NOMO-1 treated with DMSO at 0.1 percent for 48 hours (cell line): ENCODE results near the gene GHRL.
"Not testable (repeated sequence)": the region's sequence is repeated elsewhere in the genome, so short reads cannot be mapped to it uniquely, and the experiment has no call there.

ENCODE experiments used
- DNase-seq: peaks from one replicate; lab custom pipeline; 2025; ENCODE audit not compliant: unreplicated experiment; lab: John Stamatoyannopoulos, UW

Gene GHRL

DNA sequence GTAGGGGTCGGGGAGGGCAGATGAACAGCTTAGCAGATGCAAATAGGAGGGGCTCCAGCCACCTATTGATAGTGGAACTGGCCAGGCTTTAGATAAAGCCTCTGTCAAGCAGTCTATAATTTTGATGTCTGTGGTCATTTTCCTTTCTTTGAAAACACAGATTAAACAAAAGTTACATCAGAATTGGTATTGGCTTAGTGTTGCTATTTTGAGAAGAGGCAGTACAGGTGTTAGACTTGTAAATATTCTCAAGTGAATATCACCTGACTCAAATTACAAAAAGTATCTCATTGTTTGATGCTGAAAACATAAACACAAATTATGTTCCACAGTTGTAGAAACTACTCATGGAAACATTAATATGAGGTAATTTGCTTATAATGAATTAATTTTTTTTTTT, 18.1 kb downstream of the GHRL start:
- DNase-seq = no peak

- peak; percentile 20 for DNase-seq
Measured at GRCh38 chr3:10273702-10274305, 18.9 kb downstream of the GHRL start.

- no peak for DNase-seq
Measured at GRCh38 chr3:10272977-10273376, 19.8 kb downstream of the GHRL start.

DNA sequence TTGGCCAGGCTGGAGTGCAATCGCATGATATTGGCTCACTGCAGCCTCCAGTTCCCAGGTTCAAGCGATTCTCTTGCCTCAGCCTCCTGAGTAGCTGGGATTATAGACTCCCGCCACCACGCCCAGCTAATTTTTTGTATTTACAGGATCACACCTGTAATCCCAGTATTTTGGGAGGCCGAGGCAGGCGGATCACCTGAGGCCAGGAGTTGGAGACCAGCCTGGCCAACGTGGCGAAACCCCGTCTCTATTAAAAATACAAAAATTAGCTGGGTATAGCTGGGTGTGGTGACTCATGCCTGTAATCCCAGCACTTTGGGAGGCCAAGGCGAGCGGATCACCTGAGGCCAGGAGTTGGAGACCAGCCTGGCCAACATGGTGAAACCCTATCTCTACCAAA, 20.3 kb downstream of the GHRL start:
- DNase-seq = not testable (repeated sequence)

DNA sequence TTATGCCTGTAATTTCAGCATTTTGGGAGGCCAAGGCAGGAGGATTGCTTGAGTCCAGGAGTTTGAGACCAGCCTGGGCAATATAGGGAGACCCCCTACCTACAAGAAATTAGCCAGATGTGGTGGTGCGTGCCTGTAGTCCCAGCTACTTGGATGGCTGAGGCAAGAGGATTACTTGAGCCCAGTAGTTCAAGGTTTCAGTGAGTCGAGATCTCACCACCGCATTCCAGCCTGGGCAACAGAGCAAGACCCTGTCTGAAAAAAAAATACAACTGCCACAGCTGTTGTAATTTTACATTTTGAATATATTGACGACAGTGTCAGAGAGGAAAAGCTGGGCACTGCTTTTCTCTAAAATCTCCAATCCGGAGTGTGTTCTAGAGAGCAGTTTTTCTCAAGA, 23.3 kb downstream of the GHRL start:
- DNase-seq = no peak

GRCh38 chr3:10268930-10269329, 23.8 kb downstream of the GHRL start:
- DNase-seq = no peak

GRCh38 chr3:10268116-10268515, 24.6 kb downstream of the GHRL start:
- no peak for DNase-seq

DNA sequence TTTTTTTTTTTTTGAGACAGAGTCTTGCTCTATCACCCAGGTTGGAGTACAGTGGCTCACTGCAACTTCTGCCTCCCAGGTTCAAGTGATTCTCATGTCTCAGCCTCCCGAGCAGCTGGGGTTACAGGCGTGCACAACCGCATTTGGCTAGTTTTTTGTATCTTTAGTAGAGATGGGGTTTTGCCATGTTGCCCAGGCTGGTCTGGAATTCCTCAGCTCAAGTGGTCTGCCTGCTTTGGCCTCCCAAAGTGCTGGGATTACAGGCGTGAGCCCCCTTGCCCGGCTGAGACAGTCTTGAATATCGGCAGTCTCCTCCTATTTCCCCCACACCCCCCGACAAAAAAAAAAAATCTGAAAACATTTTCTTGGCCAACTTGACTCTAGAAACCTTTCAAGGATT, 25.8 kb downstream of the GHRL start:
- DNase-seq = not testable (repeated sequence)

- DNase-seq = no peak
Measured at GRCh38 chr3:10265833-10266232, 26.9 kb downstream of the GHRL start.

GRCh38 chr3:10263646-10264363, 28.9 kb downstream of the GHRL start:
- DNase-seq = no peak

GRCh38 chr3:10262027-10262426, 30.7 kb downstream of the GHRL start:
- no peak for DNase-seq

DNA sequence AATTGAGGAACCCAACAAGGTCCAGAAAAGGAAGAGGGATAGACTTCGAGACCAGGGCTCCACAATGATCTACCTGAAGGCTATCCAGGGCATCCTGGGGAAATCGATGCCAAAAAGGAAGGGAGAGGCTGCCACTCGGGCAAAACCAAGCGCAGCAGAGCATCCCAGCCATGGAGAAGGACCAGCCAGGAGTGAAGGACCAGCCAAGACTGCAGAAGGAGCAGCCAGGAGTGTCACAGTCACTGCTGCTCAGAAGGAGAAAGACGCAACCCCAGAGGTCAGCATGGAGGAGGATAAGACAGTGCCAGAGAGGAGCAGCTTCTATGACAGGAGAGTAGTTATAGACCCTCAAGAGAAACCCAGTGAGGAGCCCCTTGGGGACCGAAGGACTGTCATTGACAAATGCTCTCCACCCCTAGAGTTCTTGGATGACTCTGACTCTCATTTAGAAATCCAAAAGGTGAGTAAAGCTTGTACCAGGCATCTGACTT, 32.5 kb downstream of the GHRL start:
- no peak for DNase-seq

DNA sequence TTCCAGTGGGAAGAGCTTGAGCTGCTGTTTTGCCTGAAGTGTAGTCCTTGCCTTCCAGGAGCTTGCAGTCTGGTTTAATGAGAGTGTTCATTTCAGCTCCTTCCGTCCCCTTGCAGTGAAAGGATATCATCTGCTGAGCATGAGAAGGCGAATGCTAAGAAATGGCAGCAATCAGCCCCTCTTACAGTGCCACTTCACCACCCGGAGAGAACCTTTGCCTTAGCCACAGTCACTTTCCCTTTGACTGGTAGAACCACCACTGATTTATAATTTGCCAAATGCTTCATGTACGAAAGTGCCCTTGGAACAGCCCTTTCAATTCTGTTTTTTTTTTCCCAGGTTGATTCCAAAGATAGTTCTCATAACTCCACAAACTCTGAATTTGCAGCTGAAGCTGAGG, 32.9 kb downstream of the GHRL start:
- no peak for DNase-seq

- DNase-seq = no peak
Measured at GRCh38 chr3:10259036-10259435, 33.7 kb downstream of the GHRL start.

- no peak for DNase-seq
Measured at GRCh38 chr3:10255835-10256234, 36.9 kb downstream of the GHRL start.

GRCh38 chr3:10253731-10254130, 39.0 kb downstream of the GHRL start:
- DNase-seq = no peak

- no peak for DNase-seq
Measured at GRCh38 chr3:10251006-10251405, 41.7 kb downstream of the GHRL start.

- DNase-seq = no peak
Measured at GRCh38 chr3:10249833-10250232, 42.9 kb downstream of the GHRL start.

DNA sequence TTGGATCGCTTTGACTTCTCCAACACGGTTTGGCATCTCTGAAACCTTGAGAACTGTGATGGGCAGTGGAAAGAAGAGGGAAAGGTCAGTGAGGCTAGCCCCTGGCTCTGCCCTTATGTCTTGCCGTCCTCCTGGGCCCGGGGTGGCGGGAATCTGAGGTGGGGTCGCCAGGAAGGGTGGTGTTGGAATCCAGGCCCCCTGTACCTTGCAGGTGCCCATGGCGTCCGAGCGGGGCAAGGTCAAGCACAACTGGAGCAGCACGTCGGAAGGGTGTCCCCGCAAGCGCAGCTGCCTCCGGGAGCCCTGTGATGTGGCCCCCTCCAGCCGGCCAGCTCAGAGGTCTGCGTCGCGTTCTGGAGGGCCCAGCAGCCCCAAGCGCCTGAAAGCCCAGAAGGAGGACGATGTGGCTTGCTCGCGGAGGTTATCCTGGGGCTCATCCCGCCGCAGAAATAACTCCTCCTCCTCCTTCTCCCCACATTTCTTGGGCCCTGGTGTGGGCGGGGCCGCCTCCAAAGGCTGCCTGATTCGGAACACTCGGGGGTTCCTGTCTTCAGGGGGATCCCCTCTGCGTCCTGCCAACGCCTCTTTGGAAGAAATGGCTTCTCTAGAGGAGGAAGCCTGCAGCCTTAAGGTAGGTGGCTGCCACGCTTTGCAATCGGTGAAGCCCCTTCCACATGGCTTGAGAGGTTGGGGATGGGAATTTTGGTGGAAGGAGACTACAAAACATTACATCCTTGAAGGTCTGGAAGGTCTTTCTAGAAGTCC, 43.6 kb downstream of the GHRL start:
- DNase-seq = peak; percentile 11

- DNase-seq = peak; percentile 96
Measured at GRCh38 chr3:10248184-10248983, 44.4 kb downstream of the GHRL start, which contains the start of gene TATDN2. Gene TATDN2 (plus strand): TSS chr3:10248459. CDS start chr3:10249201, 742 bp downstream.

DNA sequence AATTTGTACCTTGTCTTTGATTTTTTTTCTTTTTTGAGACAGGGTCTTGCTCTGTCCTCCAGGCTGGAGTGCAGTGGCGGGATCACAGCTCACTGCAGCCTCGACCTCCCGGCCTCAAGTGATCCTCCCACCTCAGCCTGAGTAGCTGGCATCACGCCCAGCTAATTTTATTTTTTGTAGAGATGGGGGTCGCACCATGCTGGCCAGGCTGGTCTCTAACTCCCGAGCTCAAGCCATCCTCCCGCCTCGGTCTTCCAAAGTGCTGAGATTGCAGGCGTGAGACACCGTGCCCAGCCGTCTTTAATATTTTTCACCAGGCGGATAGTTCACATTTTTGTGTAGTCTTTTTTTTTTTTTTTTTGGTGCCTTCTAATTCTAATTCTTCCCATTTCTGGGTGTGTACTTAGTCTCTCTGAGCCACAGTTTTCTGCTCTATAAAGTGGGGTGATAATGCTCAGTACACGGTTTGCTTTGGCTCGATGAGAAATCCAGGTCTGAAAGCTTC, 45.0 kb downstream of the GHRL start:
- no peak for DNase-seq
